Measurements from ENCODE around the gene BAIAP2. TPM values are rescaled to one million over a fixed set of nuclear protein-coding genes. Genes with fewer than 3 reads are reported as not detected.

BAIAP2 gene
- total RNA-seq, 3 donors from 2014 or later, result 21.0 to 47.0 (median 37.6) TPM

GRCh38 chr17:81154961-81155360 lies 120.0 kb downstream of the BAIAP2 start:
- no peaks in the 10 kb centered on the region for H3K9me3 ChIP-seq
- intact Hi-C loops (cut with DNase I; ENCODE audit: low total_unique reads), result no loop called here
- no peak for DNase-seq (ENCODE audit: low spot score in 2 of 2)
- no peak overlapping the region for H3K4me3 ChIP-seq
- H3K4me1 ChIP-seq, result no peaks in the 10 kb centered on the region
- H3K27ac ChIP-seq, result no peak overlapping the region
- no peaks in the 10 kb centered on the region for H3K36me3 ChIP-seq
- peaks cover 0 to 2% of the 10 kb centered on the region in 2 donors for H3K27me3 ChIP-seq
- no peak for TF ChIP-seq POLR2A (IDR thresholded peaks at IDR 0.05)
- no peak for TF ChIP-seq CTCF (IDR thresholded peaks at IDR 0.05)
- TF ChIP-seq POLR2AphosphoS5 (IDR thresholded peaks at IDR 0.05), result no peak

- TF ChIP-seq POLR2AphosphoS5 (IDR thresholded peaks at IDR 0.05), result no peak
- no peak for TF ChIP-seq CTCF (IDR thresholded peaks at IDR 0.05)
- no peak for TF ChIP-seq POLR2A (IDR thresholded peaks at IDR 0.05)
- no peak for DNase-seq (ENCODE audit: low spot score in 2 of 2)
- Histone ChIP-seq H3K4me3 (no peak overlapping the region), H3K36me3 (no peaks in the 10 kb centered on the region), H3K9me3 (no peaks in the 10 kb centered on the region), H3K27ac (no peak overlapping the region), H3K27me3 (peaks cover 0 to 6% of the 10 kb centered on the region in 2 donors), H3K4me1 (no peaks in the 10 kb centered on the region)
- intact Hi-C loops (cut with DNase I; ENCODE audit: low total_unique reads), result no loop called here
Observed at GRCh38 chr17:81156866-81157805, 122.2 kb downstream of the BAIAP2 start.

GRCh38 chr17:81157848-81158687 lies 123.1 kb downstream of the BAIAP2 start:
- no peak overlapping the region for H3K27ac ChIP-seq
- intact Hi-C loops (cut with DNase I; ENCODE audit: low total_unique reads), result no loop called here
- no peaks in the 10 kb centered on the region for H3K4me1 ChIP-seq
- H3K27me3 ChIP-seq, result peaks cover 0 to 6% of the 10 kb centered on the region in 2 donors
- no peak for DNase-seq (ENCODE audit: low spot score in 2 of 2)
- H3K9me3 ChIP-seq, result no peaks in the 10 kb centered on the region
- H3K4me3 ChIP-seq, result no peak overlapping the region
- TF ChIP-seq CTCF (IDR thresholded peaks at IDR 0.05) (no peak), POLR2AphosphoS5 (IDR thresholded peaks at IDR 0.05) (no peak), POLR2A (IDR thresholded peaks at IDR 0.05) (no peak)
- H3K36me3 ChIP-seq, result no peaks in the 10 kb centered on the region

GRCh38 chr17:81158688-81159590 lies 124.0 kb downstream of the BAIAP2 start:
- TF ChIP-seq POLR2AphosphoS5 (IDR thresholded peaks at IDR 0.05), result no peak
- TF ChIP-seq POLR2A (IDR thresholded peaks at IDR 0.05), result no peak
- no peak for TF ChIP-seq CTCF (IDR thresholded peaks at IDR 0.05)
- peak overlapping the region in 1 of 3 donors; percentile 56 for H3K4me3 ChIP-seq
- H3K36me3 ChIP-seq, result no peaks in the 10 kb centered on the region

More at GRCh38 chr17:81158688-81159590, 124.0 kb downstream of the BAIAP2 start:
- H3K4me1 ChIP-seq, result no peaks in the 10 kb centered on the region
- H3K27me3 ChIP-seq, result peaks cover 0 to 6% of the 10 kb centered on the region in 2 donors
- H3K27ac ChIP-seq, result no peak overlapping the region
- no peak for DNase-seq (ENCODE audit: low spot score in 2 of 2)
- H3K9me3 ChIP-seq, result no peaks in the 10 kb centered on the region
- intact Hi-C loops (cut with DNase I; ENCODE audit: low total_unique reads), result no loop called here

Data from breast epithelium (tissue), 4 donors.